Thyroid gland (tissue), 4 donors: ENCODE data around the gene DNAL4. TPM values are rescaled to one million over a fixed set of nuclear protein-coding genes. Genes with fewer than 3 reads are reported as not detected.

ENCODE experiments used
- DNase-seq, 2 donors: peaks; one replicate each; pipeline ENCODE4 v3.0.0-alpha.2; 2019
- H3K27ac ChIP-seq, 3 donors: fragments of 200-600 bp; sonication (generic); 1 replicate in 2 of 3; 2 replicates in 1 of 3; pipeline ENCODE4 v1.5.1; 2016 to 2019; ENCODE audit warnings: mild to moderate bottlenecking in 1 of 3, moderate library complexity in 1 of 3
- H3K27me3 ChIP-seq: fragments of 200-600 bp; sonication (generic); one replicate; pipeline ENCODE4 v1.5.1; 2019
- H3K36me3 ChIP-seq, 2 donors: fragments of 200-600 bp; sonication (generic); one replicate each; pipeline ENCODE4 v1.5.1; 2016 to 2019
- H3K4me1 ChIP-seq, 2 donors: fragments of 200-600 bp; sonication (generic); one replicate each; pipeline ENCODE4 v1.5.1; 2017 to 2019
- H3K4me3 ChIP-seq, 3 donors: fragments of 200-600 bp; sonication (generic); replicated peaks in 1 of 3; 1 replicate in 2 of 3; 2 replicates in 1 of 3; pipeline ENCODE4 v1.5.1; 2016; ENCODE audit warnings: mild to moderate bottlenecking in 1 of 3
- H3K9me3 ChIP-seq: fragments of 200-600 bp; sonication (generic); one replicate; pipeline ENCODE4 v1.5.1; 2017
- CTCF ChIP-seq, 6 experiments: fragments of 200-600 bp in 3 of 6; fragments of 450-650 bp in 3 of 6; sonication (generic) in 3 of 6; IDR thresholded peaks; one replicate each; pipeline ENCODE4 v1.5.1; 2016 to 2019; ENCODE audit warnings: antibody characterized with exemption in 6 of 6, mild to moderate bottlenecking in 2 of 6, inconsistent platforms in 1 of 6, moderate library complexity in 1 of 6
- POLR2A ChIP-seq, 2 donors: fragments of 450-650 bp; IDR thresholded peaks; one replicate each; pipeline ENCODE4 v1.6.1; 2017; ENCODE audit warnings: antibody characterized with exemption in 2 of 2, mild to moderate bottlenecking in 2 of 2, moderate library complexity in 1 of 2
- WGBS, 2 donors: methylation state at CpG; one replicate each; pipeline ENCODE4 v1.1.5; 2017; 5-methylcytosine and 5-hydroxymethylcytosine counted together
- intact Hi-C: fragments of 100-400 bp; cut with DNase I; formaldehyde crosslinking; loops from one replicate; pipeline ENCODE4 v1.15.1; 2023
- total RNA-seq, 4 donors: library from RNA; depleted of rRNA; stranded (reverse); fragments of >200 nt; gene quantifications; one replicate each; pipeline ENCODE4 v1.2.3, GENCODE V29; 2016

The DNAL4 gene
- total RNA-seq, 4 donors from 2014 or later = 30.9 to 50.0 (median 37.9) TPM

GRCh38 chr22:38777087-38777671, 16.8 kb downstream of the DNAL4 start:
- no peak for TF ChIP-seq POLR2A (IDR thresholded peaks at IDR 0.05)
- no peak for TF ChIP-seq CTCF (IDR thresholded peaks at IDR 0.05)

GRCh38 chr22:38776086-38776485, 17.9 kb downstream of the DNAL4 start:
- intact Hi-C loops = loop anchor here (10.0 kb wide), 2 partner anchors 89 to 349 kb away; no protein-coding TSS in a partner anchor
- peaks cover 11 to 12% of the 10 kb centered on the region in 2 donors for H3K36me3 ChIP-seq
- TF ChIP-seq CTCF (IDR thresholded peaks at IDR 0.05) = no peak
- TF ChIP-seq POLR2A (IDR thresholded peaks at IDR 0.05) = no peak
- no peak overlapping the region for H3K27ac ChIP-seq
- H3K27me3 ChIP-seq = no peaks in the 10 kb centered on the region
- no peak overlapping the region for H3K4me3 ChIP-seq
- H3K9me3 ChIP-seq = no peaks in the 10 kb centered on the region
- DNase-seq = no peak
- 60 to 61% methylated on average over 6 of the region's 6 CpGs for WGBS, 2 donors
- H3K4me1 ChIP-seq = no peaks in the 10 kb centered on the region

More at GRCh38 chr22:38777087-38777671, 16.8 kb downstream of the DNAL4 start:
- no peaks in the 10 kb centered on the region for H3K27me3 ChIP-seq
- no peaks in the 10 kb centered on the region for H3K4me1 ChIP-seq
- no peak overlapping the region for H3K4me3 ChIP-seq
- intact Hi-C loops = loop anchor here (10.0 kb wide), 2 partner anchors 88 to 348 kb away; no protein-coding TSS in a partner anchor
- no peak overlapping the region for H3K27ac ChIP-seq
- H3K36me3 ChIP-seq = peaks cover 15 to 16% of the 10 kb centered on the region in 2 donors
- no peak for DNase-seq
- H3K9me3 ChIP-seq = no peaks in the 10 kb centered on the region
- WGBS, 2 donors = 90 to 92% methylated on average over 24 to 27 of the region's 27 CpGs

- Histone ChIP-seq H3K27ac (no peak overlapping the region), H3K36me3 (peaks cover 8 to 9% of the 10 kb centered on the region in 2 donors), H3K4me1 (no peaks in the 10 kb centered on the region), H3K9me3 (no peaks in the 10 kb centered on the region), H3K4me3 (no peak overlapping the region), H3K27me3 (no peaks in the 10 kb centered on the region)
- no peak for DNase-seq
- TF ChIP-seq POLR2A (IDR thresholded peaks at IDR 0.05) (no peak), CTCF (IDR thresholded peaks at IDR 0.05) (no peak)
- WGBS, 2 donors = 72 to 80% methylated on average over 11 to 12 of the region's 13 CpGs
- intact Hi-C loops = loop anchor here (10.0 kb wide), 2 partner anchors 89 to 349 kb away; no protein-coding TSS in a partner anchor
These were observed 18.3 kb downstream of the DNAL4 start for GRCh38 chr22:38775656-38776055.

GRCh38 chr22:38774496-38775166, 19.3 kb downstream of the DNAL4 start:
- intact Hi-C loops = loop anchor here (10.0 kb wide), 2 partner anchors 90 to 350 kb away; no protein-coding TSS in a partner anchor
- Histone ChIP-seq H3K4me1 (no peaks in the 10 kb centered on the region), H3K27me3 (no peaks in the 10 kb centered on the region), H3K9me3 (no peaks in the 10 kb centered on the region), H3K27ac (no peak overlapping the region), H3K36me3 (no peaks in the 10 kb centered on the region), H3K4me3 (no peak overlapping the region)
- TF ChIP-seq POLR2A (IDR thresholded peaks at IDR 0.05) (no peak), CTCF (IDR thresholded peaks at IDR 0.05) (no peak)
- WGBS, 2 donors = 81 to 90% methylated on average over 10 to 11 of the region's 11 CpGs
- DNase-seq = no peak
